GM23248 (cell line): ENCODE data around the gene EEF2KMT. TPM values are rescaled to one million over a fixed set of nuclear protein-coding genes. Genes with fewer than 3 reads are reported as not detected.

Source experiments
- DNase-seq: peaks from one replicate; pipeline ENCODE4 v3.0.0-alpha.2; 2015
- H2AFZ ChIP-seq: fragments of 200-600 bp; sonication (generic); 2 replicates; pipeline ENCODE4 v1.6.1; 2016; ENCODE audit warnings: antibody characterized with exemption
- H3F3A ChIP-seq: fragments of 200-600 bp; sonication (generic); 2 replicates; pipeline ENCODE4 v1.6.1; 2016; ENCODE audit warnings: mild to moderate bottlenecking, antibody characterized with exemption, mixed run types; ENCODE audit not compliant: insufficient read depth
- H3K27ac ChIP-seq: fragments of 200-600 bp; sonication (generic); 2 replicates; pipeline ENCODE4 v1.5.1; 2016; ENCODE audit warnings: mild to moderate bottlenecking
- H3K27me3 ChIP-seq: fragments of 200-600 bp; sonication (generic); replicated peaks from 2 replicates; pipeline ENCODE4 v1.6.1; 2016; ENCODE audit warnings: mild to moderate bottlenecking; ENCODE audit not compliant: insufficient read depth
- H3K36me3 ChIP-seq: fragments of 200-600 bp; sonication (generic); 2 replicates; pipeline ENCODE4 v1.6.1; 2016; ENCODE audit warnings: low read depth, mild to moderate bottlenecking
- H3K4me1 ChIP-seq: fragments of 200-600 bp; sonication (generic); 2 replicates; pipeline ENCODE4 v1.6.1; 2016; ENCODE audit warnings: mild to moderate bottlenecking; ENCODE audit not compliant: insufficient read depth
- H3K4me2 ChIP-seq: fragments of 200-600 bp; sonication (generic); one replicate; pipeline ENCODE4 v1.6.1; 2016; ENCODE audit warnings: mild to moderate bottlenecking; ENCODE audit not compliant: unreplicated experiment
- H3K4me3 ChIP-seq: fragments of 200-600 bp; sonication (generic); 2 replicates; pipeline ENCODE4 v1.5.1; 2016; ENCODE audit warnings: mild to moderate bottlenecking
- H3K79me2 ChIP-seq: fragments of 200-600 bp; sonication (generic); 2 replicates; pipeline ENCODE4 v1.6.1; 2016; ENCODE audit warnings: mild to moderate bottlenecking; ENCODE audit not compliant: insufficient read depth
- H3K9ac ChIP-seq: fragments of 200-600 bp; sonication (generic); 2 replicates; pipeline ENCODE4 v1.6.1; 2016; ENCODE audit warnings: mild to moderate bottlenecking
- H3K9me2 ChIP-seq: fragments of 200-600 bp; sonication (generic); 2 replicates; pipeline ENCODE4 v1.6.1; 2016; ENCODE audit warnings: mixed run types, mild to moderate bottlenecking, moderate library complexity; ENCODE audit not compliant: insufficient read depth
- H3K9me3 ChIP-seq: fragments of 200-600 bp; sonication (generic); one replicate; pipeline ENCODE4 v1.6.1; 2017; ENCODE audit warnings: low read depth
- H4K20me1 ChIP-seq: fragments of 200-600 bp; sonication (generic); 2 replicates; pipeline ENCODE4 v1.6.0; 2016; ENCODE audit not compliant: insufficient read depth
- EZH2 ChIP-seq: fragments of 200-600 bp; sonication (generic); IDR thresholded peaks from 2 replicates; pipeline ENCODE4 v1.6.1; 2018; ENCODE audit warnings: antibody characterized with exemption, mild to moderate bottlenecking; ENCODE audit not compliant: insufficient read depth, poor library complexity, severe bottlenecking
- EZH2phosphoT487 ChIP-seq: fragments of 200-600 bp; sonication (generic); IDR thresholded peaks from 2 replicates; pipeline ENCODE4 v1.6.1; 2018; ENCODE audit warnings: antibody characterized with exemption, moderate library complexity, mild to moderate bottlenecking, low read depth; ENCODE audit not compliant: insufficient read depth
- WGBS, 2 experiments: methylation state at CpG; one replicate each; pipeline ENCODE4 v1.1.6; 2015 to 2017; ENCODE audit warnings: low lambda C conversion rate in 2 of 2, low coverage in 1 of 2; ENCODE audit errors: missing lambda C conversion rate in 2 of 2; 5-methylcytosine and 5-hydroxymethylcytosine counted together
- in situ Hi-C: fragments of 300-500 bp; cut with MboI; formaldehyde crosslinking; loops from 2 replicates; pipeline ENCODE4 v1.15.0; 2020
- polyA plus RNA-seq: library from polyadenylated mRNA; unstranded; fragments of >200 nt; fragmentation: Nextera tagmentation; extraction: Ambion mirVana; gene quantifications from 2 replicates; pipeline ENCODE4 v1.2.1, GENCODE V29; 2016
- total RNA-seq: library from RNA; depleted of rRNA; stranded (reverse); fragments of >200 nt; shearing (Covaris generic); gene quantifications from 2 replicates; pipeline ENCODE4 v1.2.3, GENCODE V29; 2014

The EEF2KMT gene
- total and polyA plus RNA-seq, 2 experiments from 2014 or later: 11.2 to 16.2 TPM

DNA sequence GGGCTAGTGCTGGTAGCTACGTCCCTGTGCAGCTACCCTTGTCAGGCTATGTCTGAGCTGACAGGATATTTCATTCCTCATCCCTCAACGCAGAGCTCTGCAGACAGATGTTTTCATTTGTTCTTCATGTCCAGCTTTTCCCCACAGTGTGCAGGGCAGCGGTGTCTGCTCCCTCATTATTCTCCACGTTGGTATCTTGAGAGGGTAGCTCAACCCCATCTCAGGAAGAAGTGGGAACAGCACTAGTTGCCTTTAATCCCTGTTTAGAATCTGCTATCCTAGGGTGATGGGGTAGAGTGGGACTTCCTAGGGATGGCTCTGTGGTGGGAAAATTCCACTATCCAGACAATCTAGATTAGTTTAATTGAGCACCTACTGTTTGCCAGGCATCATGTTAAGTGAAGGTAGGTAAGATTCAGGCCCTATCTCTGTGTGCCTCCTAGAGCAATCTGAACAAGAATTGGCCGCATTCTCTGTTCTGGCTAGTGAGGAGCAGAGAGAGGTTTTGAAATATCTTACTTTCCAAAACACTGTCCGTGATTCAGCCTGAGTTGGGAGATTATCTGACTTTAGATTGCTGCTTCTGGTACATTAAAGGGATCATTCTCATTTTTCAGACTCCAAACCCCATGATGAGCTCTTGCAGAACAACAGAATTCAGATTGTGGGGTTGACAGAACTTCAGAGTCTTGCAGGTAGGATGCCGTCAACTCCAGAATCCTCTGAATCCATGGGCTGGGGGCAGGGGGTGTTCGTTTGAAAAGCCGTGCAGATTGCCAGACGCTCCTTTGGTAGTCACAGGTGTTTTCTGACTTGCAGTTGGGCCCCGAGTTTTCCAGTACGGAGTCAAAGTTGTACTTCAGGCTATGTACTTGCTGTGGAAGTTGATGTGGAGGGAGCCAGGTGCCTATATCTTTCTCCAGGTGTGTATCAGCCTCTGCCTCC is 25.0 kb downstream of the EEF2KMT start:
- H4K20me1 ChIP-seq: no peaks in the 10 kb centered on the region
- peak overlapping the region; percentile 86 for H3K4me3 ChIP-seq
- in situ Hi-C loops: no loop called here
- H3K9me3 ChIP-seq: no peaks in the 10 kb centered on the region
- peak overlapping the region; percentile 92 for H3K9ac ChIP-seq
- H3K27me3 ChIP-seq: no peaks in the 10 kb centered on the region
- DNase-seq: peak; percentile 56
- no peaks in the 10 kb centered on the region for H3K9me2 ChIP-seq
- peak overlapping the region; percentile 95 for H2AFZ ChIP-seq
- H3K27ac ChIP-seq: peak overlapping the region; percentile 88
- peaks cover 33% of the 10 kb centered on the region for H3K79me2 ChIP-seq
- H3K4me2 ChIP-seq: peak overlapping the region; percentile 96
- no peaks in the 10 kb centered on the region for H3K36me3 ChIP-seq
- peaks cover 18% of the 10 kb centered on the region for H3F3A ChIP-seq
- H3K4me1 ChIP-seq: peaks cover 19% of the 10 kb centered on the region
- TF ChIP-seq EZH2phosphoT487 (no peak), EZH2 (no peak)
- WGBS, 2 experiments: 45% methylated on average over 12 of the region's 12 CpGs

DNA sequence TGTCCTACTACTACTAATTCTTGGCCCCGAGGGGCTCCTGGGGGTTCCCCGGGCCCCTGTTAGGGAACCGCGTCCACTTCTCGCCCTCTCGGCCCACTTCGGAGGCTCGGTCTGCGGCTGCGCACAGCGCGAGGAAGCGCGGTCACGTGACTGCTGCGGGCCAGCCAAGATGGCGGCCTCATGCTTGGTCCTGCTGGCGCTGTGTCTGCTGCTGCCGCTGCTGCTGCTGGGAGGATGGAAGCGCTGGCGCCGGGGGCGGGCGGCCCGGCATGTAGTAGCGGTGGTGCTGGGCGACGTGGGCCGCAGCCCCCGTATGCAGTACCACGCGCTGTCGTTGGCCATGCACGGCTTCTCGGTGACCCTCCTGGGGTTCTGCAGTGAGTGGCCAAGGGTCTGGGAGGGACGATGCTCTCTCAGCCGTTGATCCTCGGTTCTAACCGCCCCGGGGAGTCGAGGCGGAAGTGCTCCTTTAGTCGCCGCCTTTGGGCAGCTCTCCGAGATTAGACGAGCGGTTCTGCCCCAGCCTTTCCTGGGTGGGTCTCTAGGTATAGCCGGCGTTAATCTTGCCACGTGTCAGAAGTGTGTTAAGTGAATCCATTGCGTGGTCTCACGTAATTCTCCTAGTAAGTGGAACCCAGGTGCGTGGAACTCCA is 25.8 kb downstream of the EEF2KMT start, which contains the start of gene ALG1:
ALG1 (plus strand) TSS at position 163 of the 653 bp plus-strand sequence; CDS start at position 170, 7 bp downstream.
- H3K9ac ChIP-seq: peak within 1 kb of the TSS; percentile 92
- H3K9me2 ChIP-seq: no peaks in the 10 kb centered on the region
- H3F3A ChIP-seq: peaks cover 18% of the 10 kb centered on the region
- in situ Hi-C loops: no loop called here
- no peak for TF ChIP-seq EZH2phosphoT487
- TF ChIP-seq EZH2: no peak
- DNase-seq: peak; percentile 97
- 1% methylated on average over 39 to 53 of the region's 53 CpGs for WGBS, 2 experiments
- H3K27ac ChIP-seq: peak within 1 kb of the TSS; percentile 88
- peaks cover 33% of the 10 kb centered on the region for H3K79me2 ChIP-seq
- peaks cover 19% of the 10 kb centered on the region for H3K4me1 ChIP-seq
- H3K4me3 ChIP-seq: peak within 1 kb of the TSS; percentile 86
- H3K4me2 ChIP-seq: peak within 1 kb of the TSS; percentile 96
- 0 out of 2 replicates have a peak, but pooled peaks cover under 1% of the 10 kb centered on the region for H3K27me3 ChIP-seq
- no peaks in the 10 kb centered on the region for H3K36me3 ChIP-seq
- peak within 1 kb of the TSS; percentile 95 for H2AFZ ChIP-seq
- H3K9me3 ChIP-seq: no peaks in the 10 kb centered on the region
- H4K20me1 ChIP-seq: no peaks in the 10 kb centered on the region

DNA sequence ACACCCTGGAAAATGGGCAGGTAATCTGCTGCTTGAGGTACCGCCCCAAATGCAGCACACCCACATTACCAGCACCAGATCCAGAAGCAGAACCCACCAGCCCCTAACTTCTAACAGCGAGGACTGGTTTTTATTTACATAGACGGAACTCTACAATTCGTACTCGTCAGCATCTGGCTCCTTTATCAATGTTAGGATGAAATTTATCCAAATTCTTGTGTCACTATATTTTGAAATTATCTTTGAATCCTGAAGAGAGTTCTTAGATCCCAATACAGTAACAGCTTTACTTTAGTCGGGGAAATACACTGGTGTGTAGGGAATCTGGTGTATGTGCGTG is 26.3 kb downstream of the EEF2KMT start:
- Histone ChIP-seq H3K9ac (peak overlapping the region; percentile 92), H3K9me2 (no peaks in the 10 kb centered on the region), H3K27ac (peak overlapping the region; percentile 88), H3K9me3 (no peaks in the 10 kb centered on the region), H3K27me3 (peaks cover 6% of the 10 kb centered on the region; the same call in 1 of the 2 replicates), H3K4me1 (peaks cover 19% of the 10 kb centered on the region), H3F3A (peaks cover 18% of the 10 kb centered on the region), H3K36me3 (no peaks in the 10 kb centered on the region), H2AFZ (peak overlapping the region; percentile 95), H3K4me2 (peak overlapping the region; percentile 96), H4K20me1 (no peaks in the 10 kb centered on the region), H3K79me2 (peaks cover 33% of the 10 kb centered on the region), H3K4me3 (peak overlapping the region; percentile 86)
- WGBS, 2 experiments: 17 to 19% methylated on average over 7 of the region's 7 CpGs
- in situ Hi-C loops: no loop called here
- DNase-seq: no peak
- TF ChIP-seq EZH2: no peak
- no peak for TF ChIP-seq EZH2phosphoT487

DNA sequence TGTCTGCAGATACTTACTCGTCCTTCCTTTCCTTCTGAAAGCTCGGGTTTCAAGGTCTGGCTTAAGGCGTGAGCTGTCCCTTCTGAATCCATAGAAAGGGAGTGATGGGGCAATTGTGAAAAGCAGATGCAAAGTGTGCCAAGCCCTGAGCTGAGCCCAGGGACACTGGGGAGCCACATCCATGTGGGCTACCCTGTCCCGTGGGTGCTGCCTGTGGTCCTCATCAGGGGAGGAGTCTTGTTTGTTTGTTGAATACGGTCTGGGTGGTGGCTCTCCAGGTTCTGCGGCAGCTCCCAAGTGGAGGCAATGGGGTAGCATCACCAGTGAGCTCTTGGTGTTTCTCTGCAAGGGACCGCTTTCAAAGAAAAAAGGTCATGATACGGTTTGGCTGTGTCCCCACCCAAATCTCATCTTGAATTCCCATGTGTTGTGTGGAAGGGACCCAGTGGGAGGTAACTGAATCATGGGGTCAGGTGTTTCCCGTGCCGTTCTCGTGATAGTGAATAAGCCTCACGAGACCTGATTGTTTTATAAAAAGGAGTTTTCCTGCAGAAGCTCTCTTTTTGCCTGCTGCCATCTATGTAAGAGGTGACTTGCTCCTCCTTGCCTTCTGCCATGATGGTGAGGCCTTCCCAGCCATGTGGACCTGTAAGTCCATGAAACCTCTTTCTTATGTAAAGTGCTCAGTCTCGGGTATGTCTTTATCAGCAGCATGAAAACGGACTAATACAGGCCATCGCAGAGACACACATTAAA is 27.0 kb downstream of the EEF2KMT start:
- H3K4me2 ChIP-seq: no peak overlapping the region
- in situ Hi-C loops: no loop called here
- peaks cover 19% of the 10 kb centered on the region for H3K4me1 ChIP-seq
- peaks cover 33% of the 10 kb centered on the region for H3K79me2 ChIP-seq
- peaks cover 8% of the 10 kb centered on the region; the same call in 1 of the 2 replicates for H3K27me3 ChIP-seq
- no peak for TF ChIP-seq EZH2phosphoT487
- no peak for TF ChIP-seq EZH2
- DNase-seq: no peak
- no peak overlapping the region for H3K27ac ChIP-seq
- 83% methylated on average over 15 of the region's 15 CpGs for WGBS, 2 experiments
- H3F3A ChIP-seq: peaks cover 18% of the 10 kb centered on the region
- H3K9me2 ChIP-seq: no peaks in the 10 kb centered on the region
- H3K9me3 ChIP-seq: no peaks in the 10 kb centered on the region
- no peak overlapping the region; the same call in 1 of the 2 replicates for H3K9ac ChIP-seq
- H2AFZ ChIP-seq: peak overlapping the region; percentile 95
- no peaks in the 10 kb centered on the region for H3K36me3 ChIP-seq
- H4K20me1 ChIP-seq: no peaks in the 10 kb centered on the region
- no peak overlapping the region for H3K4me3 ChIP-seq
